ENCODE results near the gene DDX17. TPM values are rescaled to one million over a fixed set of nuclear protein-coding genes. Genes with fewer than 3 reads are reported as not detected.

Gene DDX17
- total RNA-seq, 1 donor from 2014 or later: 530 TPM

- Mint-ChIP-seq H3K27me3 (ENCODE audit: unreplicated experiment) (peaks cover 17% of the 10 kb centered on the region), H3K36me3 (ENCODE audit: unreplicated experiment) (no peaks in the 10 kb centered on the region), H3K9me3 (ENCODE audit: unreplicated experiment) (peaks cover 2% of the 10 kb centered on the region), H3K4me3 (ENCODE audit: unreplicated experiment) (no peak overlapping the region), H3K27ac (ENCODE audit: unreplicated experiment) (no peak overlapping the region), H3K4me1 (ENCODE audit: low read depth, unreplicated experiment) (peaks cover 4% of the 10 kb centered on the region)
- no peak for DNase-seq
- TF ChIP-seq CTCF (IDR thresholded peaks at IDR 0.05; ENCODE audit: partially characterized antibody, unreplicated experiment): no peak
These were observed 62.2 kb downstream of the DDX17 start for GRCh38 chr22:38443628-38444521.

- H3K4me3 Mint-ChIP-seq (ENCODE audit: unreplicated experiment): no peak overlapping the region
These were observed 63.0 kb downstream of the DDX17 start for GRCh38 chr22:38442967-38443627.

GRCh38 chr22:38441620-38442287 lies 64.4 kb downstream of the DDX17 start:
- peaks cover 4% of the 10 kb centered on the region for H3K4me1 Mint-ChIP-seq (ENCODE audit: low read depth, unreplicated experiment)
- no peak for TF ChIP-seq CTCF (IDR thresholded peaks at IDR 0.05; ENCODE audit: partially characterized antibody, unreplicated experiment)
- peaks cover 19% of the 10 kb centered on the region for H3K27me3 Mint-ChIP-seq (ENCODE audit: unreplicated experiment)
- DNase-seq: no peak
- no peak overlapping the region for H3K4me3 Mint-ChIP-seq (ENCODE audit: unreplicated experiment)
- no peak overlapping the region for H3K27ac Mint-ChIP-seq (ENCODE audit: unreplicated experiment)
- H3K36me3 Mint-ChIP-seq (ENCODE audit: unreplicated experiment): no peaks in the 10 kb centered on the region
- peaks cover 5% of the 10 kb centered on the region for H3K9me3 Mint-ChIP-seq (ENCODE audit: unreplicated experiment)

More at GRCh38 chr22:38442967-38443627, 63.0 kb downstream of the DDX17 start:
- Mint-ChIP-seq H3K27me3 (ENCODE audit: unreplicated experiment) (peaks cover 19% of the 10 kb centered on the region), H3K27ac (ENCODE audit: unreplicated experiment) (no peak overlapping the region), H3K9me3 (ENCODE audit: unreplicated experiment) (peaks cover 5% of the 10 kb centered on the region), H3K4me1 (ENCODE audit: low read depth, unreplicated experiment) (peaks cover 4% of the 10 kb centered on the region), H3K36me3 (ENCODE audit: unreplicated experiment) (no peaks in the 10 kb centered on the region)
- no peak for TF ChIP-seq CTCF (IDR thresholded peaks at IDR 0.05; ENCODE audit: partially characterized antibody, unreplicated experiment)
- no peak for DNase-seq

GRCh38 chr22:38440747-38441350 lies 65.3 kb downstream of the DDX17 start:
- peaks cover 19% of the 10 kb centered on the region for H3K27me3 Mint-ChIP-seq (ENCODE audit: unreplicated experiment)
- peaks cover 4% of the 10 kb centered on the region for H3K4me1 Mint-ChIP-seq (ENCODE audit: low read depth, unreplicated experiment)
- no peaks in the 10 kb centered on the region for H3K36me3 Mint-ChIP-seq (ENCODE audit: unreplicated experiment)
- DNase-seq: no peak
- TF ChIP-seq CTCF (IDR thresholded peaks at IDR 0.05; ENCODE audit: partially characterized antibody, unreplicated experiment): no peak
- no peak overlapping the region for H3K4me3 Mint-ChIP-seq (ENCODE audit: unreplicated experiment)
- peaks cover 5% of the 10 kb centered on the region for H3K9me3 Mint-ChIP-seq (ENCODE audit: unreplicated experiment)
- H3K27ac Mint-ChIP-seq (ENCODE audit: unreplicated experiment): no peak overlapping the region

Measured in glutamatergic neuron (in vitro differentiated cells).